K562 (cell line): Measurements from ENCODE around the gene SEZ6. TPM values are rescaled to one million over a fixed set of nuclear protein-coding genes. Genes with fewer than 3 reads are reported as not detected.

ENCODE experiments used
- ATAC-seq: fragments of 200-7000 bp; cut with Tn5 transposase; 3 replicates; pipeline ENCODE4 v1.9.1; 2020; ENCODE audit warnings: moderate library complexity
- BruUV-seq: library from RNA; stranded (reverse); fragments of 400-500 nt; replicated peaks from 2 replicates; lab custom pipeline; 2021; lab: Mats Ljungman, UMichigan
- CTCF ChIA-PET: fragments of 300-600 bp; formaldehyde crosslinking; extraction: SDS; loops from one replicate; lab custom pipeline; 2021; ENCODE audit warnings: low intra/inter-chr PET ratio; lab: Yijun Ruan, JAX
- POLR2A ChIA-PET: fragments of 300-600, 350-650 bp; sonication (Branson Sonifier 250); formaldehyde crosslinking; extraction: SDS; loops from one replicate; lab custom pipeline; 2021; ENCODE audit warnings: antibody characterized with exemption, inconsistent platforms; lab: Yijun Ruan, JAX
- DNase-seq, 4 experiments: peaks; one replicate each; pipeline versions ENCODE4 v3.0.0 to v3.0.0-alpha.2; 2011 to 2018; ENCODE audit warnings: low spot score in 3 of 4, mixed read lengths in 3 of 4; ENCODE audit errors: extremely low read depth in 1 of 4
- FAIRE-seq: peaks from 2 replicates; lab custom pipeline; 2011; peaks lifted over from hg19 to GRCh38; lab: Jason Lieb, UNC
- H2AFZ ChIP-seq: 2 replicates; pipeline ENCODE4 v1.6.0; 2011; ENCODE audit warnings: low read depth, low read length, control low read depth, inconsistent platforms
- H3K27ac ChIP-seq: fragments of 200-600 bp; 3 replicates; pipeline ENCODE4 v1.8.0; 2011; ENCODE audit warnings: low read depth, mild to moderate bottlenecking, control low read depth, inconsistent platforms, low read length, moderate library complexity, mixed read lengths; ENCODE audit errors: extremely low read depth
- H3K27me3 ChIP-seq, 2 experiments: fragments of 300-600 bp in 1 of 2; 2 replicates in 1 of 2; 3 replicates in 1 of 2; pipeline versions ENCODE4 v1.6.0 to v1.8.0; 2011; ENCODE audit warnings: inconsistent platforms in 2 of 2, low read length in 2 of 2, mild to moderate bottlenecking in 1 of 2, mixed read lengths in 1 of 2, moderate library complexity in 1 of 2; ENCODE audit not compliant: control insufficient read depth in 2 of 2, insufficient read depth in 2 of 2
- H3K36me3 ChIP-seq: fragments of 300-600 bp; 3 replicates; pipeline ENCODE4 v1.8.0; 2011; ENCODE audit warnings: mild to moderate bottlenecking, low read length, inconsistent platforms; ENCODE audit not compliant: control insufficient read depth, insufficient read depth
- H3K4me1 ChIP-seq, 2 experiments: fragments of 200-600 bp in 1 of 2; replicated peaks in 1 of 2; 2 replicates in 1 of 2; 3 replicates in 1 of 2; pipeline versions ENCODE4 v1.5.1 to v1.8.0; 2011; ENCODE audit warnings: inconsistent platforms in 2 of 2, low read length in 2 of 2, mild to moderate bottlenecking in 1 of 2, mixed read lengths in 1 of 2, moderate library complexity in 1 of 2; ENCODE audit not compliant: control insufficient read depth in 2 of 2, insufficient read depth in 2 of 2
- H3K4me2 ChIP-seq: 2 replicates; pipeline ENCODE4 v1.6.1; 2011; ENCODE audit warnings: low read length, control low read depth, inconsistent platforms, mixed read lengths; ENCODE audit not compliant: insufficient read depth
- H3K4me3 ChIP-seq: fragments of 200-600 bp; sonication (generic), shearing (Covaris generic); 2 replicates; pipeline ENCODE4 v1.5.1; 2016; ENCODE audit warnings: control low read depth, inconsistent platforms
- H3K79me2 ChIP-seq: fragments of 200-600 bp; 3 replicates; pipeline ENCODE4 v1.8.0; 2011; ENCODE audit warnings: low read length, inconsistent platforms; ENCODE audit not compliant: control insufficient read depth, insufficient read depth
- H3K9ac ChIP-seq, 2 experiments: 2 replicates each; pipeline versions ENCODE4 v1.6.0 to v1.6.1; 2011; ENCODE audit warnings: low read depth in 2 of 2, low read length in 2 of 2, control low read depth in 1 of 2, inconsistent platforms in 1 of 2, mild to moderate bottlenecking in 1 of 2, mixed read lengths in 1 of 2; ENCODE audit not compliant: insufficient read depth in 1 of 2
- H3K9me1 ChIP-seq: one replicate; pipeline ENCODE4 v1.6.0; 2011; ENCODE audit warnings: inconsistent platforms, mild to moderate bottlenecking, low read length, moderate library complexity; ENCODE audit not compliant: control insufficient read depth, insufficient read depth
- H3K9me3 ChIP-seq: replicated peaks from 2 replicates; pipeline ENCODE4 v1.5.1; 2011; ENCODE audit warnings: low read depth, low read length, inconsistent platforms; ENCODE audit not compliant: control insufficient read depth, insufficient read depth
- H4K20me1 ChIP-seq: replicated peaks from 2 replicates; pipeline ENCODE4 v1.6.1; 2011; ENCODE audit warnings: low read length, inconsistent platforms, mixed read lengths; ENCODE audit not compliant: control insufficient read depth, insufficient read depth
- ETV1 ChIP-seq: fragments of 450-650 bp; conservative IDR thresholded peaks from 2 replicates; pipeline ENCODE4 v1.6.1; 2016; ENCODE audit warnings: missing genetic modification characterization, control low read depth, low read depth, missing compliant biosample characterization
- NFRKB ChIP-seq: fragments of 450-650 bp; IDR thresholded peaks from 2 replicates; pipeline ENCODE4 v1.6.1; 2016; ENCODE audit warnings: low read depth
- PRMT5 ChIP-seq: sonication (generic); formaldehyde crosslinking; IDR thresholded peaks from 2 replicates; pipeline ENCODE4 v1.5.0; 2020; ENCODE audit warnings: missing genetic modification reagents
- WGBS: fragments of 100-300 bp; shearing (Covaris generic); methylation state at CpG from one replicate; pipeline ENCODE4 v1.1.6; 2016; ENCODE audit warnings: low coverage, mixed read lengths; ENCODE audit not compliant: insufficient coverage; ENCODE audit errors: missing lambda C conversion rate; 5-methylcytosine and 5-hydroxymethylcytosine counted together
- in situ Hi-C: fragments of 300-500 bp; cut with MboI; formaldehyde crosslinking; loops from 4 replicates; pipeline ENCODE4 v1.15.0; 2018; ENCODE audit warnings: inconsistent platforms, mixed read lengths
- intact Hi-C: fragments of 100-400 bp; cut with micrococcal nuclease; formaldehyde crosslinking; loops from 2 replicates; pipeline ENCODE4 v1.14.2; 2022
- polyA plus RNA-seq, 8 experiments: library from polyadenylated mRNA; depleted of rRNA in 4 of 8; stranded (reverse) in 5 of 8; unstranded in 3 of 8; fragments of >200 nt; fragmentation: Nextera tagmentation in 2 of 8; fragmentation: Illumina TruSeq in 1 of 8; extraction: Ambion mirVana in 2 of 8; extraction: Trizol in 1 of 8; gene quantifications; 2 replicates each; pipeline versions ENCODE4 v1.2.1 to v1.2.3, GENCODE V29; 2011 to 2014; ENCODE audit warnings: inconsistent platforms in 1 of 8, missing spikeins in 1 of 8
- total RNA-seq, 7 experiments: library from RNA; depleted of rRNA in 6 of 7; stranded (reverse); fragments of >200 nt in 6 of 7; fragmentation: Illumina TruSeq in 2 of 7; extraction: Trizol in 2 of 7; gene quantifications; 2 replicates each; pipeline versions ENCODE4 v1.2.1 to v1.2.3, GENCODE V29; 2011 to 2021; ENCODE audit warnings: low replicate concordance in 1 of 7
- TF ChIP-seq, protein P1 (sequence below), 2 experiments: fragments of 450-650 bp; conservative IDR thresholded peaks; 2 replicates each; pipeline ENCODE4 v1.6.1; 2017; ENCODE audit warnings: mild to moderate bottlenecking in 2 of 2, moderate library complexity in 2 of 2

Gene SEZ6
- total and polyA plus RNA-seq, 9 of the 15 experiments (the other 6 are each of a cell fraction or from before 2014, with no cell fraction given) = not detected

DNA sequence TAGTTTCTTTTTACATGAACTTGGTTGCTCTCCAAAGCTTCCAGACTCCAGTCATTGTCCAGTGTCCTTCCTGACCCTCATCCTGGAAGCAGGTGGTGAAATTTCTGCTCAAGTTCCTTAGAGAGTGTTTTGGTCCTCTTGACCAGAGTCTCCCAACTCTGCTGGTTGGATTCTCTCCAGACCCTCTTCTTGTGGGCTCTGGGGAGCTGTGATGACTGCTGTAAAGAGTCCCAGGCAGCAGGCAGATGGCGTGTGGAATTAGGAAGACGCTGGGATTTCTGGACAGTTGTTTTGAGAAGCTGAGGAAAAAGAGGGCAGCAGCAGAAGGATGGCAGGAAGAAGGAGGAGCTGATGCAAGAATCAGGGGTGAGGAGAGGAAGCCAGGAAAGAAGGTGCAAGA is 1.6 kb upstream of the SEZ6 start:
- no peak overlapping the region for H3K4me3 ChIP-seq
- in situ Hi-C loops (no loop called here), intact Hi-C loops (no loop called here)
- H3K27me3 ChIP-seq = peaks cover 16 to 41% of the 10 kb centered on the region in 2 experiments; a peak in 4 of 5 replicates
- 0% methylated on average over 2 of the region's 2 CpGs for WGBS
- FAIRE-seq = no peak
- ChIA-PET CTCF (no interaction called here), POLR2A (interaction anchor here (0.7 to 1.0 kb wide), 2 partner anchors 11 to 446 kb away, joined by 3 read pairs; no protein-coding TSS in a partner anchor)
- peaks cover 2% of the 10 kb centered on the region for H3K9me1 ChIP-seq
- BruUV-seq = no TSS peak
- H3K9ac ChIP-seq = no peak overlapping the region
- peaks cover 0 to 12% of the 10 kb centered on the region in 2 experiments; a peak in 1 of 5 replicates for H3K4me1 ChIP-seq
- no peak overlapping the region for H3K27ac ChIP-seq
- no peak overlapping the region for H2AFZ ChIP-seq
- no peak overlapping the region for H3K4me2 ChIP-seq
- TF ChIP-seq ETV1 (tag) (no peak), NFRKB (no peak), PRMT5 (no peak)
- TF ChIP-seq, protein P1, sequence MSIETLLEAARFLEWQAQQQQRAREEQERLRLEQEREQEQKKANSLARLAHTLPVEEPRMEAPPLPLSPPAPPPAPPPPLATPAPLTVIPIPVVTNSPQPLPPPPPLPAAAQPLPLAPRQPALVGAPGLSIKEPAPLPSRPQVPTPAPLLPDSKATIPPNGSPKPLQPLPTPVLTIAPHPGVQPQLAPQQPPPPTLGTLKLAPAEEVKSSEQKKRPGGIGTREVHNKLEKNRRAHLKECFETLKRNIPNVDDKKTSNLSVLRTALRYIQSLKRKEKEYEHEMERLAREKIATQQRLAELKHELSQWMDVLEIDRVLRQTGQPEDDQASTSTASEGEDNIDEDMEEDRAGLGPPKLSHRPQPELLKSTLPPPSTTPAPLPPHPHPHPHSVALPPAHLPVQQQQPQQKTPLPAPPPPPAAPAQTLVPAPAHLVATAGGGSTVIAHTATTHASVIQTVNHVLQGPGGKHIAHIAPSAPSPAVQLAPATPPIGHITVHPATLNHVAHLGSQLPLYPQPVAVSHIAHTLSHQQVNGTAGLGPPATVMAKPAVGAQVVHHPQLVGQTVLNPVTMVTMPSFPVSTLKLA (conservative IDR thresholded peaks at IDR 0.05) = no peak
- TF ChIP-seq, all 486 proteins: peak for 0
- ATAC-seq = no peak
- no peak for DNase-seq
- no peaks in the 10 kb centered on the region for H3K79me2 ChIP-seq
- peaks cover 16% of the 10 kb centered on the region; the same call in 1 of the 2 replicates for H4K20me1 ChIP-seq
- no peaks in the 10 kb centered on the region for H3K36me3 ChIP-seq
- no peaks in the 10 kb centered on the region for H3K9me3 ChIP-seq
